Liver (tissue), 9 donors: ENCODE data around the gene ENDOG. TPM values are rescaled to one million over a fixed set of nuclear protein-coding genes. Genes with fewer than 3 reads are reported as not detected.
"Not testable (repeated sequence)": the region's sequence is repeated elsewhere in the genome, so short reads cannot be mapped to it uniquely, and the experiment has no call there.

ENCODE experiments used
- DNase-seq: peaks from one replicate; pipeline ENCODE4 v3.0.0-alpha.2; 2017; ENCODE audit warnings: low spot score
- H3K27ac ChIP-seq, 2 donors: one replicate each; pipeline ENCODE4 v1.7.0; 2013; ENCODE audit warnings: inconsistent platforms in 2 of 2, low read length in 2 of 2, control low read depth in 1 of 2, low read depth in 1 of 2, mild to moderate bottlenecking in 1 of 2
- H3K27me3 ChIP-seq, 4 donors: one replicate each; pipeline versions ENCODE4 v1.6.1 to v1.7.0; 2013; ENCODE audit warnings: low read length in 3 of 4, inconsistent platforms in 1 of 4, mild to moderate bottlenecking in 1 of 4, moderate library complexity in 1 of 4; ENCODE audit not compliant: control insufficient read depth in 4 of 4, insufficient read depth in 4 of 4
- H3K36me3 ChIP-seq, 4 donors: one replicate each; pipeline versions ENCODE4 v1.6.1 to v1.7.0; 2013; ENCODE audit warnings: low read length in 3 of 4, mild to moderate bottlenecking in 3 of 4, low read depth in 1 of 4, moderate library complexity in 1 of 4; ENCODE audit not compliant: control insufficient read depth in 4 of 4, insufficient read depth in 3 of 4
- H3K4me1 ChIP-seq, 4 donors: one replicate each; pipeline versions ENCODE4 v1.6.1 to v1.7.0; 2013; ENCODE audit warnings: low read length in 3 of 4, mild to moderate bottlenecking in 3 of 4, moderate library complexity in 1 of 4; ENCODE audit not compliant: control insufficient read depth in 4 of 4, insufficient read depth in 4 of 4
- H3K4me3 ChIP-seq, 3 donors: one replicate each; pipeline versions ENCODE4 v1.6.1 to v1.7.0; 2013; ENCODE audit warnings: low read length in 3 of 3, control low read depth in 1 of 3, low read depth in 1 of 3, mild to moderate bottlenecking in 1 of 3
- H3K9ac ChIP-seq, 2 donors: one replicate each; pipeline ENCODE4 v1.7.0; 2013; ENCODE audit warnings: low read length in 2 of 2, mild to moderate bottlenecking in 2 of 2, moderate library complexity in 2 of 2, control low read depth in 1 of 2, low read depth in 1 of 2
- H3K9me3 ChIP-seq, 4 donors: one replicate each; pipeline versions ENCODE4 v1.6.1 to v1.7.0; 2013; ENCODE audit warnings: low read length in 3 of 4; ENCODE audit not compliant: control insufficient read depth in 4 of 4
- ATF3 ChIP-seq: IDR thresholded peaks from 2 replicates; pipeline ENCODE4 v1.6.1; 2016; ENCODE audit warnings: antibody characterized with exemption
- CTCF ChIP-seq: fragments of 150-350 bp; IDR thresholded peaks from 2 replicates; pipeline ENCODE4 v1.5.1; 2017; ENCODE audit warnings: improper control_type of control experiment, low read depth, low read length; ENCODE audit not compliant: missing input control
- EGR1 ChIP-seq, 2 donors: IDR thresholded peaks; 2 replicates each; pipeline ENCODE4 v1.6.1; 2016 to 2018; ENCODE audit warnings: antibody characterized with exemption in 2 of 2, low read depth in 2 of 2
- FOXA1 ChIP-seq: IDR thresholded peaks from 2 replicates; pipeline ENCODE4 v1.6.1; 2016; ENCODE audit warnings: antibody characterized with exemption
- FOXA2 ChIP-seq: IDR thresholded peaks from 2 replicates; pipeline ENCODE4 v1.6.1; 2016; ENCODE audit warnings: antibody characterized with exemption
- GABPA ChIP-seq, 2 donors: IDR thresholded peaks in 1 of 2; conservative IDR thresholded peaks in 1 of 2; 2 replicates each; pipeline ENCODE4 v1.6.1; 2016; ENCODE audit warnings: antibody characterized with exemption in 2 of 2, mild to moderate bottlenecking in 1 of 2, moderate library complexity in 1 of 2
- HNF4A ChIP-seq, 2 donors: conservative IDR thresholded peaks; 2 replicates each; pipeline ENCODE4 v1.6.1; 2016; ENCODE audit warnings: antibody characterized with exemption in 2 of 2, mild to moderate bottlenecking in 2 of 2
- HNF4G ChIP-seq: IDR thresholded peaks from 2 replicates; pipeline ENCODE4 v1.6.1; 2016; ENCODE audit warnings: antibody characterized with exemption
- JUND ChIP-seq, 2 donors: IDR thresholded peaks; 2 replicates each; pipeline ENCODE4 v1.6.1; 2016; ENCODE audit warnings: antibody characterized with exemption in 2 of 2
- MAX ChIP-seq: IDR thresholded peaks from 2 replicates; pipeline ENCODE4 v1.6.1; 2016; ENCODE audit warnings: antibody characterized with exemption
- NR2F2 ChIP-seq: IDR thresholded peaks from 2 replicates; pipeline ENCODE4 v1.6.1; 2016; ENCODE audit warnings: antibody characterized with exemption
- RAD21 ChIP-seq, 2 donors: IDR thresholded peaks; 2 replicates each; pipeline ENCODE4 v1.6.1; 2016; ENCODE audit warnings: antibody characterized with exemption in 2 of 2, mild to moderate bottlenecking in 2 of 2
- REST ChIP-seq: IDR thresholded peaks from 2 replicates; pipeline ENCODE4 v1.6.1; 2016; ENCODE audit warnings: antibody characterized with exemption, mild to moderate bottlenecking
- RXRA ChIP-seq, 2 donors: IDR thresholded peaks; 2 replicates each; pipeline ENCODE4 v1.6.1; 2017 to 2018; ENCODE audit warnings: antibody characterized with exemption in 2 of 2, mild to moderate bottlenecking in 1 of 2
- SP1 ChIP-seq: IDR thresholded peaks from 2 replicates; pipeline ENCODE4 v1.6.1; 2018; ENCODE audit warnings: antibody characterized with exemption, mild to moderate bottlenecking
- TAF1 ChIP-seq: conservative IDR thresholded peaks from 2 replicates; pipeline ENCODE4 v1.6.1; 2016; ENCODE audit warnings: antibody characterized with exemption, mild to moderate bottlenecking
- YY1 ChIP-seq: IDR thresholded peaks from 2 replicates; pipeline ENCODE4 v1.6.1; 2016; ENCODE audit warnings: antibody characterized with exemption, mild to moderate bottlenecking
- ZBTB33 ChIP-seq: IDR thresholded peaks from 2 replicates; pipeline ENCODE4 v1.6.1; 2016; ENCODE audit warnings: antibody characterized with exemption
- WGBS: extraction: QIAGEN DNeasy Blood & Tissue Kit; methylation state at CpG from one replicate; pipeline ENCODE4 v1.1.7; 2013; 5-methylcytosine and 5-hydroxymethylcytosine counted together
- polyA plus RNA-seq, 2 donors: library from polyadenylated mRNA; stranded (reverse) in 1 of 2; unstranded in 1 of 2; fragments of 200-250 nt in 1 of 2; fragments of >200 nt in 1 of 2; fragmentation: Nextera tagmentation in 1 of 2; extraction: Ambion mirVana in 1 of 2; gene quantifications; one replicate each; pipeline versions ENCODE4 v1.2.1 to v1.2.3, GENCODE V29; 2013 to 2015
- total RNA-seq, 2 donors: library from RNA; depleted of rRNA; stranded (reverse); fragments of >200 nt; gene quantifications; one replicate each; pipeline ENCODE4 v1.2.3, GENCODE V29; 2014
- donor health status: healthy.
- donor health status: healthy.
- donor health status: healthy.
- donor health status: healthy.
- donor health status: healthy.

ENDOG gene
- total and polyA plus RNA-seq, 4 donors = 11.3 to 25.0 (median 15.0) TPM

GRCh38 chr9:128773049-128773448 is 45.3 kb upstream of the ENDOG start:
- no peak for TF ChIP-seq REST
- peaks cover 3 to 35% (median 25%) of the 10 kb centered on the region in 4 donors for H3K4me1 ChIP-seq
- 94% methylated on average over 5 of the region's 5 CpGs for WGBS
- no peak overlapping the region for H3K9ac ChIP-seq
- no peak overlapping the region for H3K27ac ChIP-seq
- no peaks in the 10 kb centered on the region for H3K36me3 ChIP-seq
- no peaks in the 10 kb centered on the region for H3K27me3 ChIP-seq
- DNase-seq = no peak
- no peaks in the 10 kb centered on the region for H3K9me3 ChIP-seq
- no peak overlapping the region for H3K4me3 ChIP-seq

GRCh38 chr9:128774804-128775203 is 43.5 kb upstream of the ENDOG start:
- no peak overlapping the region for H3K27ac ChIP-seq
- H3K9me3 ChIP-seq = no peaks in the 10 kb centered on the region
- H3K27me3 ChIP-seq = no peaks in the 10 kb centered on the region
- H3K9ac ChIP-seq = no peak overlapping the region
- WGBS = 93% methylated on average over 1 of the region's 1 CpG
- H3K4me1 ChIP-seq = peaks cover 3 to 20% (median 13%) of the 10 kb centered on the region in 4 donors
- no peak overlapping the region for H3K4me3 ChIP-seq
- DNase-seq = no peak
- no peaks in the 10 kb centered on the region for H3K36me3 ChIP-seq
- TF ChIP-seq TAF1 (no peak), HNF4A (conservative IDR thresholded peaks at IDR 0.05) (no peak), YY1 (no peak), NR2F2 (no peak), RAD21 (IDR thresholded peaks at IDR 0.05) (no peak), JUND (IDR thresholded peaks at IDR 0.05) (no peak), SP1 (no peak), REST (no peak), FOXA2 (no peak), GABPA (IDR thresholded peaks at IDR 0.05 in 1 of 2, conservative IDR thresholded peaks at IDR 0.05 in 1 of 2) (no peak), ZBTB33 (no peak), CTCF (no peak), HNF4G (no peak), ATF3 (no peak), MAX (no peak), EGR1 (IDR thresholded peaks at IDR 0.05; ENCODE audit: low read depth in 2 of 2) (no peak), FOXA1 (no peak), RXRA (IDR thresholded peaks at IDR 0.05) (no peak)

- WGBS = 96% methylated on average over 25 of the region's 27 CpGs
- DNase-seq = not testable (repeated sequence)
Measured at GRCh38 chr9:128780093-128780492, 38.2 kb upstream of the ENDOG start.

More at GRCh38 chr9:128780093-128780492, 38.2 kb upstream of the ENDOG start:
- not testable (repeated sequence) for H3K9ac ChIP-seq, H3K36me3 ChIP-seq, H3K27ac ChIP-seq, H3K4me1 ChIP-seq, H3K9me3 ChIP-seq, H3K27me3 ChIP-seq, H3K4me3 ChIP-seq
